Activated T-helper 1 cell treated with Interleukin-2 at 50 U/mL for 16 hours (primary cell): ENCODE data around the gene CFAP46.
"Not testable (repeated sequence)": the region's sequence is repeated elsewhere in the genome, so short reads cannot be mapped to it uniquely, and the experiment has no call there.

Experiments used
- DNase-seq: peaks from one replicate; pipeline ENCODE4 v3.0.0-alpha.2; 2020; ENCODE audit warnings: low read depth

The CFAP46 gene

DNA sequence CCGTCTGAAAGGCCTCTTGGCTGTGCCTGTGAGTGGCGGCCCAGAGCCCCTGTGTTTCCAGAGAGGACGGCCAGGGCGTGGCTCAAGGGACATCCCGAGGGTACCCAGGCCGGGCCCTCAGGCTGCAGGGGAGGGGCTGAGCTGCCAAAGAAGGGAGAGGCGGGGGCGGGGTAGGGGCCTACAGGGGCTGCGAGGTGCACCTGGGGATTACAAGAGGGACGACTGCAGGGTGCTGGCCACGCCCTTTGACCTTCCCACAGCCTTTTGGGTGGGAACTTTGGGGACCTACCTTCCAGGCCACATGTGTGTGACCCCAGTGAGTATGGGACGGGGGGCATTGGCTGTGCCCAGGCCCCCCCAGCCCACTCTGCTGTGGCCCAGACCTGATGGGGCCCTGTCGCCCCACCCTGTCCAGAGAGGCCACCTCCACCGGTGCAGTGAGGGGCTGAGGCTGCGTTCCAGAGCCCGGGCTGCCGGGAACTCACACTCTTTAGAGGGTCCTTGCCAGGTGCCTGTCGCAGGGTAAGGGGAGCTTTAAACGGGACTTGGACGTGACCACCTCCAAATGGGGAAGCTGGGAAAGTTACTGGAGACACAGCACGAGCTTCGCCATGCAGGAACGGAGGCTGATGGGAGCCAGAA is 137.5 kb downstream of the CFAP46 start:
- DNase-seq, result no peak

DNA sequence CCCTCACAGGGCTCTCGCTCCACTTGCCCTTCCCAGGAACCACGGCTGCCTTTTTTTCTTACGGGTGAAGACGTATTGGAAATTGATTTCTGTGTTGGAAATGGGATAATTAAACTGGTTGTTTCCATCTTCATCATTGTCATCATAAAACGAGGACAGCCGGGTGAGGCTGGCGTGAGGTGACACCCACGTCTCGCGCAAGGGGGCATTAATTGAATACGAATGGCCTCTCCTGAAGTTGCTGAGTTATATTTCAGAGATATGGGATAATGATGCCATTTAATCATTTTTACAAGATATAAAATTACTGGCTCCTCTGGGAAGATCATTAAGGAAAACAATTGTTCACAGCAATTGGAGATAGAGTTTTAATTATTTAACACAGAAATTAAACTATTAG is 138.1 kb downstream of the CFAP46 start:
- DNase-seq, result no peak

DNA sequence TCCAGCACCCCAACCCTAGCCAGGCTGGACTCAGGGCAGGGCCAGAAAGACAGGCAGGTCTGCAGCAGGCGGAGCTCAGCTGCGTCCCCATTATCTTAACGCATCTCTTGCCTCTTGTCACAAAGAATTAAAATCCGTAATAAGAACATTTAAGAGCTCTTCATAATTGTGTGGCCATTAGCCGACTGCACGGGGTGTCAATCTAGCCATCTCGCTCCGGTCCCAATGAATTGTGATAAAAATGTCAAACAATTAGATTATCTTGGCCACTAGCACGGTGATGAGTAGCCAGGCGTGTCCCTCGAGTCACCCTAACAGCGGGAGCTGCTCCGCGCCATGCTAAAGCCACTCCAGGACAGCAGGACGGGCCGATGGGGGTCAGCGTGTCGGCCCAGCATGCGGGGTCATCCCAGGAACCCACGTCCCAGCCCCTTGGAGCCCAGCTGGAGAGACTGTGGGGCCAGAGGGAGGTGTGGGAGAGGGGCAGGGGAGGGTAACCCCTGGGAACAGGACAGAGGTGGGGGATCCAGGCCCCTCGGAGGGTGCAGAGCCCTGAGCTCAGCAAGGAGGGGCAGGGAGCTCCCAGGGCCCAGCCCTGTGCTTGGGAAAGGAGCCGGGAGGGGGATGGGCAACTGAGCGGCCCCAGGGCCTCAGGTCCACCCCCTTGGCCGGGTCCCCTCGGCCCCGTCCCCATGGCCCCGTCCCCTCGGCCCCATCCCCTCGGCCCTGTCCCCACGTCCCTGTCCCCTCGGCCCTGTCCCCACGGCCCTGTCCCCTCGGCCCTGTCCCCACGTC is 138.8 kb downstream of the CFAP46 start:
- DNase-seq, result no peak

DNA sequence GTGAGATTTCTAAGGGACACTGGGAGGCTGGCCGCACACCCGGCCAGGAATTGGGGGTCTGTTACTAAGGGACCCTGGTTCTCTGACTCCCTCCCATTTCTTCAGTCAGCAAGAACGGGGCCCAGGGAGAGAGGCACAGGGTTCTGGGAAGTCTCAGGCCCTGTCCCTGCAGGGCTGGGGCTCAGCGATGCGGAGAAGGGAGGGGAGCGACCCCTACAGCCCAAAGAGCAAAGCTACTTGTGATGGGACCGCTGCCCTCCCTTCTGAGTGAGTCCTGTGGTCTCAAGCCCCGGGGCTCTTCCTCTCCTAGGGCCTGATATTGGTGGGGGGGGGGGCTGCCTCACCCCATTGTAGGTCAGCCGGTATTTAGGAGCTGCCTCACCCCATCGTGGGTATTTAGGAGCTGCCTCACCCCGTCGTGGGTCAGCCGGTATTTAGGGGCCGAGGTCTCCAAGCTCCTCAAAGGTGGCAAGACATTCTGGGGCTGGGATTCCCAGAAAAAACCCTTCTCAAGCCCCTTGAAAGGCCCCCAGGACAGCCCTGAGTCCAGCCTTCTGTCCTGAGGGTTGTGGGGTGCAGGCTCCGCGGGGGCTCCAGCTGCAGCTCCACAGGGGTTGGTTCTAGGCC is 139.6 kb downstream of the CFAP46 start:
- DNase-seq, result no peak

- no peak for DNase-seq
Measured at GRCh38 chr10:132802048-132802447, 140.3 kb downstream of the CFAP46 start.

DNA sequence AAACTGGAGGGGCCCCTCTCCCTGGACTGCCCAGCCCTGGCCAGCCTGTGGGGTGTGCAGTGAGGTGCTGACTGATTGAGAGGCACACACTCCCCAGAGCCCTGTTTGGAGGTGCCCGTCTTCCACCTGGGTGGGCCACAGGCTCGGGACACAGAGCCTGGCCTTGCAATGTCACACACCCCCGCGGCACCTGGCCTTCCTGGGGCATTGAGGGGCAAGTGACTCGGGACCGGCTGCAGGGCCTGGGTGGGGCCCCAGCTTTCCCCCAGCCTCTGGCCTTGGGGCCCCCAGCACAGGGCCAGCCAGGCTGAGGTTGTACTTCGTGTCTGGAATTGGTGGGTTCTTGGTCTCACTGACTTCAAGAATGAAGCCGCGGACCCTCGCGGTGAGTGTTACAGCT is 142.5 kb downstream of the CFAP46 start:
- no peak for DNase-seq

DNA sequence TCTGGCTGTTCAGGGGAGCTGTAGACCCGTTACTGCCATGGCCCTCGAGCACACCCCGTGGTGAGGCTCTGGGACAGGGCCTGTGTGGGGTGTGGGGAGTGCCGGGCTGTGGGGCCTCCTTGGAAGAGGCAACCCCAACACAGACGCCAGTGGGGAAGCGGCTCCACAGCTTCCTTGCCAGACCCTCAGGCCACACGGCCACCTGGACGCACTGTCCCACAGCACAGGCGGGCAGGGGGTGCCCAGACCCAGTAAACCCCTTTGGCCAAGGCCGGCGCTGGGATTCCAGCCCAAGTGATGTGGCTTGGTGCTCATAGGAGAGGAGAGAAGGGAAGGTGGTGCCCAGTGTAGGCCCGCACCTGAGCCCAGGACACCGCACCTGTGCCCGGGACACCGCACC is 143.5 kb downstream of the CFAP46 start:
- DNase-seq, result no peak

GRCh38 chr10:132798403-132798802 is 144.0 kb downstream of the CFAP46 start:
- no peak for DNase-seq

- not testable (repeated sequence) for DNase-seq
Measured at GRCh38 chr10:132797986-132798385, 144.4 kb downstream of the CFAP46 start.

DNA sequence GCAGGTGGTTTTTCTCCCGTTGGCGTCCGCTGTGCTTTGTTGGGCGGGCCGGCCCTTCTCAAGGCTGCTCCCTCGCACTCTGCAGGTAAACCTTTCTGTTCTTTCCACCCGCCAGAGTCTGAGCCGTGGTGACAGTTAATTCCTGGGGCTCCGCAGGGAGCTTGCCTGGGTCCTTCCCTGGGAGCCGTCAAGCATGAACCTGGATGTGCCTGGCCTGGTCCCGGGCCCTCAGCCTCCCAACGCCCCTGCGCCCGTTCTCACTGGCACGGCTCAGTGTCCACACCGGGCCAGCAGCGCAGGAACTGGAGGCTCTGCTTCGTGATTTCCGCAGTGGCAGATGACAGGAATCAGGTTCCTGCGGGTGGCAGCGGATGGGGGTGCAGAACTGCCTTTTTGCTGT is 145.5 kb downstream of the CFAP46 start:
- DNase-seq, result no peak

DNA sequence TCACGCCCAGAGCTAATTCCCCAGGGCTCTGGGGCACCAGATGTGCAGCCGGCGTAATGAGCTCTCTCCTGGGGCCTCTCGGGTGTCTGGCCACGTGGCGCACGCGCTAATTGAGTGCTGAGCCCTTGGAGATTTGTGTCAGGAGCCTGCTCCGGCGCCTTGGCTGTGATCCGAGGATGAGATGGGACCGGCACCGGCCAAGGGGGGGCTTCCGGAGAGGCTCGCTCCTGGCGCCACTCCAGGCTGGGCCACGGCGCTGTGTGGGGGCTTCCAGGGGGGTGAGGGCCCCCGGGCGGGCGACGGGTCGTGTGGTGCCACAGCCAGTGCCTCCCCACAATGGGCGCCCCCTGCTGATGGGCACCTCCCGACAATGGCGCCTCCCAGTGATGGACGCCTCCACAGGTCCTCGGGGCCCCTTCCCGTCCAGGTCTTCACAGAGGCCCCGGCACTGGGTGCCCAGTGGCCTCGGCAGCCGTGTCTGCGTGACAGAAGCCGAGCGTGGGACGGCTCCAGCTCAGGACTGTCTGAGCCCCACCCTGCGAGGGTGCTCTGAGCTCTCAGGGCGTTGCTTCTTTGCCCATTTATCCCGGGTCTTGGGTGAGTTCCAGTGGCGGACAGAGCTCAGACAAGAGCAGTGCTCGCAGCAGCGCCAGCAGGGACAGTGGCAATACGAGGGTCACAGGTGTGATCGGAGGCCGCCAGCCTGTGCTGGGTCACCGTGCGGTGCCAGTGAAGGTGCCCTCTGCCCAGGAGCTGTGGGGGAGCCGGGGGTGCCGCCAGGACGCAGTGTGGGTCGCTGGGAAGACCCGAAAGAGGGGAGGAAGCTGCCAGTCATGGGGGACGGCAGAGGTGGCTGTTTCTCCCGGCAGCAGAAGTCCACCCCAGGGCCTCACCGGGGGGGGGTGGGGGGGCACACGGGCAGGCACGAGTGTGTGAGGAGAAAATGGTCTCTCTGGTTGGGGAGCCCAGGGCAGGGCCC is 148.2 kb downstream of the CFAP46 start:
- no peak for DNase-seq

DNA sequence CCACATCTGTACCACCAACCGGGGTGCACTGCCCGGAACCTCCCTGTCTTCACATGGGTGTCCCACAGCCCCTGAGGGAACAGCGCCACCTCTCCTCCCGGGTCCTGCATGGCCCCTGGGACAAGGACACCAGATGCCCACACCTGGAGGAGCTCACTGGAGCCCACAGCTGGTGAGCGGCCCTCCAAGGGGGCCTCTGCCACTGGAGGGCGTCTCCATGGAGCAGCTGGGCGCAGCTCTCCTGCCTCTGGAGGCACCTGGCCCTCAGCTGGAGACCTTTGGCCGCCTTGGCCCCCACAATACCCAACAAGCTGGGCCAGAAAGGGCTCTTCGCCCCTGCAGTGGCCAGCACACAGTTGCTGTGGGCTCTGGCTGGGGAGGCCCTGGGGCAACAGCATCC is 149.2 kb downstream of the CFAP46 start:
- no peak for DNase-seq

GRCh38 chr10:132792796-132793195 is 149.6 kb downstream of the CFAP46 start:
- DNase-seq, result no peak

DNA sequence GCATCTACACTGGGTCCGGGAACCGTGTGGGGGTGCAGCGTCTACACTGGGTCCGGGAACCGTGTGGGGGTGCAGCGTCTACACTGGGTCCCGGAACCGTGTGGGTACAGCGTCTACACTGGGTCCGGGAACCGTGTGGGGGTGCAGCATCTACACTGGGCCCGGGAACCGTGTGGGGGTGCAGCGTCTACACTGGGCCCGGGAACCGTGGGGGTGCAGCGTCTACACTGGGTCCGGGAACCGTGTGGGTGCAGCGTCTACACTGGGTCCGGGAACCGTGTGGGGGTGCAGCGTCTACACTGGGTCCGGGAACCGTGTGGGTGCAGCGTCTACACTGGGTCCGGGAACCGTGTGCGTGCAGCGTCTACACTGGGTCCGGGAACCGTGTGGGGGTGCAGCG is 150.3 kb downstream of the CFAP46 start:
- not testable (repeated sequence) for DNase-seq

DNA sequence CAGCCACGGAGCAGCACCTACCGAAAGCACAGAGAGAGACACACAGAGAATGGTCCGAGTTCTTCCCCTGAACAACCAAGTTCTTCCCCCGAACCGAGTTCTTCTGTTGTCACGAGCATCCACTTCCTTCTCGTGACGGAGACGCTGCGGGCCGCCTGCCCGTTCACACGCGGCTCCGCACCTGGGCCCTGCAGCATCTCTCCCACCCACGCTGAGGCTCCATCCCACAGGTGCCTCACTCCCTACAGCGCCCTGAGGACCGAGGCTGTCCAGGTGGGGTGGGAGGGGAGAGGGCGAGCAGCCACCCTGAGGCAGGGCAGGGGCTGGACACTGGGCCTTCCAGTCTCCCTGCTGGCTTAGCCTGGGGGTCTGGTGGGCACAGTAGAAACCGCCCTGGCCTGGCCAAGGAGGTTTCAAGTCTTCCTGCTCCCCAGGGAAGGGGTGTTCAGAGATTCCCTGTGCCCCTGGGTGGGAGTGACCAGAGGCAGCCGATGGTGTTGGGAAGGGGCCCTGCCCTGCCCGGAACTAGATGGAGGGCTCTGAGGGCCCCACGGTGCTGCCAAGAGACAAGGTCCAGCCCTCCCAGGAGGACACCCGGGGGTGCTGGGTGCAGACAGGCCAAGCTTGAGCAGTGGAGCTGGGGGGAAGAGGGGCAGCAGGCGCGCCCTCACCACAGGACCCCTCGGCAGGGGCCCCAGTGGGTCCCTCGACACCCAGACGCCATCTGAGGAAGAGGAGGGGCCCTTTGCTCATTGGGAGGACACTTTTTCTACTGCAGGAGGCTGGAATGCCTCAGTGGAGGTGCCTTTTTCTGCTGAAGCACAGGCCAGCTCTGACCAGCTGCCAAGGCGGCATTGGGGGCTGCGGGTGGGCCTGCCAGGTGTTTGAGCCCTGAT is 151.2 kb downstream of the CFAP46 start:
- no peak for DNase-seq

GRCh38 chr10:132790470-132790869 is 151.9 kb downstream of the CFAP46 start:
- no peak for DNase-seq

- no peak for DNase-seq
Measured at GRCh38 chr10:132789659-132790148, 152.7 kb downstream of the CFAP46 start.

- DNase-seq, result no peak
Measured at GRCh38 chr10:132788831-132789219, 153.5 kb downstream of the CFAP46 start.

GRCh38 chr10:132788180-132788830 is 154.1 kb downstream of the CFAP46 start:
- no peak for DNase-seq

DNA sequence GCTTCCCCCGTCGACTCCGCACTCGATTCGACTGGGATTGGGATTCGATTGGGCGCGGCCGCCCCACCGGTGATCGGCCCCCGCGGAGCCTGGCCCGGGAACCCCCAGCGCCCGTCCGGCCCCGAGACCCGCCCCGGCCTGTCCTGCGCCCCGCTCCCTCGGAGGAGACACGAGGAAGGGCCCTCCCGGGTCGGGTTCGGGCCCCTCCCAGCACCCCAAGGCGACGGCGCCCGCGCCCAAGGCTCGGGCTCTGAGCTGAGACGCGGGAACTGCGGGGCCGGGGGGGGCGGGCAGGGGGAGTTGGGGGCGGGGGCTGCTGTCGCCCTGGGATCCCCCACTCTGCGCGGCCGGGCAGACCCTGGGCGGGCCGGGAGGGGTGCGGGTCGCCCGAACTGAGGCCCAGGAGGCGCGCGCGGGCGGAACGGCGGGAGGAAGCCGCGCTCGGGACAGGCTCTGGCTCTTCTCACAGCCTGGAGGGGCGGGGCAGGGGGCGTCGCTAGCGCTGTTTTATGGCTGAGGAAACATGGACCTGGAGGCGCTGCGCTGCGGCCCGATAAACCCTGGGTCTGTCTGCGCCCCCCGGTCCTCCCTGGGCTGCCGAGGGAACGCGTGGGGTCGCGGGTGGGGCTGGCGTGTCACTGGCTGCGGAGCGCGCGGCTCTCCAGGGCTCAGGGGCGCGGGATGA is 154.7 kb downstream of the CFAP46 start:
- no peak for DNase-seq
